ENCODE data around the gene TBC1D14.

GRCh38 chr4:6974138-6974848 is 64.7 kb downstream of the TBC1D14 start:
- TF ChIP-seq POLR2A (IDR thresholded peaks at IDR 0.05) (no peak), CTCF (IDR thresholded peaks at IDR 0.05 in 4 of 5, conservative IDR thresholded peaks at IDR 0.05 in 1 of 5) (peak; percentile 95 to 98 (median 96))

All from gastrocnemius medialis (tissue), 4 donors.